Measurements from ENCODE around the gene MTRF1.
"Not testable (repeated sequence)": the region's sequence is repeated elsewhere in the genome, so short reads cannot be mapped to it uniquely, and the experiment has no call there.

Gene MTRF1

GRCh38 chr13:41293272-41293671, 29.9 kb upstream of the MTRF1 start:
- Mint-ChIP-seq H3K4me3 (no peak overlapping the region), H3K9me3 (peaks cover 12% of the 10 kb centered on the region), H3K27ac (no peak overlapping the region), H3K27me3 (no peaks in the 10 kb centered on the region), H3K36me3 (ENCODE audit: low read depth) (peaks cover 2% of the 10 kb centered on the region), H3K4me1 (ENCODE audit: low read depth) (no peaks in the 10 kb centered on the region)
- DNase-seq, result no peak

GRCh38 chr13:41291246-41291645, 27.9 kb upstream of the MTRF1 start:
- no peak for DNase-seq
- H3K9me3 Mint-ChIP-seq, result peaks cover 12% of the 10 kb centered on the region
- no peaks in the 10 kb centered on the region for H3K27me3 Mint-ChIP-seq
- peaks cover 2% of the 10 kb centered on the region for H3K36me3 Mint-ChIP-seq (ENCODE audit: low read depth)
- no peak overlapping the region for H3K4me3 Mint-ChIP-seq
- peaks cover 16% of the 10 kb centered on the region for H3K4me1 Mint-ChIP-seq (ENCODE audit: low read depth)
- H3K27ac Mint-ChIP-seq, result no peak overlapping the region

- Mint-ChIP-seq H3K4me1 (ENCODE audit: low read depth) (peaks cover 27% of the 10 kb centered on the region), H3K4me3 (no peak overlapping the region), H3K36me3 (ENCODE audit: low read depth) (peaks cover 2% of the 10 kb centered on the region), H3K9me3 (peaks cover 7% of the 10 kb centered on the region), H3K27ac (no peak overlapping the region), H3K27me3 (no peaks in the 10 kb centered on the region)
- DNase-seq, result no peak
Observed at GRCh38 chr13:41289463-41289881, 26.1 kb upstream of the MTRF1 start.

GRCh38 chr13:41286370-41286769, 23.0 kb upstream of the MTRF1 start:
- Mint-ChIP-seq H3K27ac (peak overlapping the region; percentile 19), H3K27me3 (no peaks in the 10 kb centered on the region), H3K36me3 (ENCODE audit: low read depth) (no peaks in the 10 kb centered on the region), H3K9me3 (peaks cover under 1% of the 10 kb centered on the region), H3K4me1 (ENCODE audit: low read depth) (peaks cover 27% of the 10 kb centered on the region), H3K4me3 (peak overlapping the region; percentile 11)
- no peak for DNase-seq

- Mint-ChIP-seq H3K27ac (no peak overlapping the region), H3K27me3 (no peaks in the 10 kb centered on the region), H3K9me3 (no peaks in the 10 kb centered on the region), H3K4me3 (no peak overlapping the region), H3K36me3 (ENCODE audit: low read depth) (no peaks in the 10 kb centered on the region), H3K4me1 (ENCODE audit: low read depth) (peaks cover 27% of the 10 kb centered on the region)
- DNase-seq, result no peak
Observed at GRCh38 chr13:41284512-41285288, 21.3 kb upstream of the MTRF1 start.

- no peak overlapping the region for H3K27ac Mint-ChIP-seq
- H3K36me3 Mint-ChIP-seq (ENCODE audit: low read depth), result no peaks in the 10 kb centered on the region
- no peaks in the 10 kb centered on the region for H3K9me3 Mint-ChIP-seq
- no peaks in the 10 kb centered on the region for H3K27me3 Mint-ChIP-seq
- no peak overlapping the region for H3K4me3 Mint-ChIP-seq
- peaks cover 21% of the 10 kb centered on the region for H3K4me1 Mint-ChIP-seq (ENCODE audit: low read depth)
- no peak for DNase-seq
Observed at GRCh38 chr13:41282129-41282571, 18.8 kb upstream of the MTRF1 start.

GRCh38 chr13:41279156-41279555, 15.8 kb upstream of the MTRF1 start:
- DNase-seq; H3K4me1 Mint-ChIP-seq (ENCODE audit: low read depth); H3K27me3 Mint-ChIP-seq; H3K27ac Mint-ChIP-seq; H3K4me3 Mint-ChIP-seq; H3K9me3 Mint-ChIP-seq; H3K36me3 Mint-ChIP-seq (ENCODE audit: low read depth): not testable (repeated sequence)

GRCh38 chr13:41276824-41277223, 13.4 kb upstream of the MTRF1 start:
- no peak for DNase-seq
- no peak overlapping the region for H3K4me3 Mint-ChIP-seq
- H3K27me3 Mint-ChIP-seq, result no peaks in the 10 kb centered on the region
- peaks cover 9% of the 10 kb centered on the region for H3K4me1 Mint-ChIP-seq (ENCODE audit: low read depth)
- H3K9me3 Mint-ChIP-seq, result no peaks in the 10 kb centered on the region
- H3K36me3 Mint-ChIP-seq (ENCODE audit: low read depth), result no peaks in the 10 kb centered on the region
- no peak overlapping the region for H3K27ac Mint-ChIP-seq

GRCh38 chr13:41274881-41275280, 11.5 kb upstream of the MTRF1 start:
- Mint-ChIP-seq H3K27me3 (no peaks in the 10 kb centered on the region), H3K36me3 (ENCODE audit: low read depth) (peaks cover 2% of the 10 kb centered on the region), H3K4me3 (no peak overlapping the region), H3K4me1 (ENCODE audit: low read depth) (peaks cover 19% of the 10 kb centered on the region), H3K9me3 (peaks cover 2% of the 10 kb centered on the region), H3K27ac (no peak overlapping the region)
- DNase-seq, result no peak

- no peak overlapping the region for H3K27ac Mint-ChIP-seq
- H3K36me3 Mint-ChIP-seq (ENCODE audit: low read depth), result peaks cover 4% of the 10 kb centered on the region
Observed at GRCh38 chr13:41273831-41274441, 10.6 kb upstream of the MTRF1 start.

GRCh38 chr13:41271456-41272285, 8.3 kb upstream of the MTRF1 start:
- H3K27ac Mint-ChIP-seq, result peak overlapping the region; percentile 90
- peaks cover 19% of the 10 kb centered on the region for H3K4me1 Mint-ChIP-seq (ENCODE audit: low read depth)
- H3K9me3 Mint-ChIP-seq, result peaks cover 7% of the 10 kb centered on the region
- DNase-seq, result peak; percentile 37
- H3K4me3 Mint-ChIP-seq, result peak overlapping the region; percentile 42
- H3K36me3 Mint-ChIP-seq (ENCODE audit: low read depth), result peaks cover 12% of the 10 kb centered on the region
- no peaks in the 10 kb centered on the region for H3K27me3 Mint-ChIP-seq

More at GRCh38 chr13:41273831-41274441, 10.6 kb upstream of the MTRF1 start:
- H3K9me3 Mint-ChIP-seq, result peaks cover 4% of the 10 kb centered on the region
- no peak overlapping the region for H3K4me3 Mint-ChIP-seq
- DNase-seq, result no peak
- H3K4me1 Mint-ChIP-seq (ENCODE audit: low read depth), result peaks cover 19% of the 10 kb centered on the region
- no peaks in the 10 kb centered on the region for H3K27me3 Mint-ChIP-seq

- no peaks in the 10 kb centered on the region for H3K27me3 Mint-ChIP-seq
- peaks cover 12% of the 10 kb centered on the region for H3K36me3 Mint-ChIP-seq (ENCODE audit: low read depth)
- DNase-seq, result no peak
- peaks cover 7% of the 10 kb centered on the region for H3K9me3 Mint-ChIP-seq
- H3K4me1 Mint-ChIP-seq (ENCODE audit: low read depth), result peaks cover 21% of the 10 kb centered on the region
- H3K27ac Mint-ChIP-seq, result no peak overlapping the region
- H3K4me3 Mint-ChIP-seq, result no peak overlapping the region
Observed at GRCh38 chr13:41268764-41269163, 5.4 kb upstream of the MTRF1 start.

GRCh38 chr13:41267106-41267505, 3.7 kb upstream of the MTRF1 start:
- Mint-ChIP-seq H3K27ac (no peak overlapping the region), H3K27me3 (no peaks in the 10 kb centered on the region), H3K36me3 (ENCODE audit: low read depth) (peaks cover 27% of the 10 kb centered on the region), H3K4me3 (no peak overlapping the region), H3K9me3 (peaks cover 7% of the 10 kb centered on the region), H3K4me1 (ENCODE audit: low read depth) (peaks cover 26% of the 10 kb centered on the region)
- DNase-seq, result no peak

GRCh38 chr13:41259875-41260501, 3.4 kb downstream of the MTRF1 start:
- H3K9me3 Mint-ChIP-seq, result no peaks in the 10 kb centered on the region
- no peaks in the 10 kb centered on the region for H3K27me3 Mint-ChIP-seq
- H3K4me3 Mint-ChIP-seq, result no peak overlapping the region
- H3K4me1 Mint-ChIP-seq (ENCODE audit: low read depth), result peaks cover 32% of the 10 kb centered on the region
- H3K36me3 Mint-ChIP-seq (ENCODE audit: low read depth), result peaks cover 78% of the 10 kb centered on the region
- DNase-seq, result no peak
- H3K27ac Mint-ChIP-seq, result no peak overlapping the region
